Mucosa of rectum (tissue), 2 donors: Measurements from ENCODE around the gene NOX5.

Experiments
- H3K27ac ChIP-seq, 2 donors: one replicate each; pipeline ENCODE4 v1.7.0; 2013; ENCODE audit warnings: inconsistent platforms in 2 of 2, low read depth in 2 of 2, low read length in 2 of 2
- H3K27me3 ChIP-seq, 2 donors: one replicate each; pipeline ENCODE4 v1.7.0; 2013; ENCODE audit warnings: low read length in 2 of 2; ENCODE audit not compliant: control insufficient read depth in 2 of 2, insufficient read depth in 2 of 2
- H3K36me3 ChIP-seq, 2 donors: one replicate each; pipeline ENCODE4 v1.7.0; 2013; ENCODE audit warnings: low read length in 2 of 2; ENCODE audit not compliant: control insufficient read depth in 2 of 2, insufficient read depth in 2 of 2
- H3K4me1 ChIP-seq, 2 donors: one replicate each; pipeline ENCODE4 v1.7.0; 2013; ENCODE audit warnings: low read length in 2 of 2, mild to moderate bottlenecking in 1 of 2; ENCODE audit not compliant: control insufficient read depth in 2 of 2, insufficient read depth in 2 of 2
- H3K4me3 ChIP-seq, 2 donors: one replicate each; pipeline ENCODE4 v1.7.0; 2013; ENCODE audit warnings: low read length in 2 of 2
- H3K9ac ChIP-seq, 2 donors: one replicate each; pipeline ENCODE4 v1.7.0; 2013; ENCODE audit warnings: low read length in 2 of 2, low read depth in 1 of 2, mild to moderate bottlenecking in 1 of 2
- H3K9me3 ChIP-seq, 2 donors: one replicate each; pipeline ENCODE4 v1.7.0; 2013; ENCODE audit warnings: low read length in 2 of 2; ENCODE audit not compliant: control insufficient read depth in 2 of 2
- donor health status: healthy.
- donor health status: Normal muscosa, but diverticular disease.

The NOX5 gene

DNA sequence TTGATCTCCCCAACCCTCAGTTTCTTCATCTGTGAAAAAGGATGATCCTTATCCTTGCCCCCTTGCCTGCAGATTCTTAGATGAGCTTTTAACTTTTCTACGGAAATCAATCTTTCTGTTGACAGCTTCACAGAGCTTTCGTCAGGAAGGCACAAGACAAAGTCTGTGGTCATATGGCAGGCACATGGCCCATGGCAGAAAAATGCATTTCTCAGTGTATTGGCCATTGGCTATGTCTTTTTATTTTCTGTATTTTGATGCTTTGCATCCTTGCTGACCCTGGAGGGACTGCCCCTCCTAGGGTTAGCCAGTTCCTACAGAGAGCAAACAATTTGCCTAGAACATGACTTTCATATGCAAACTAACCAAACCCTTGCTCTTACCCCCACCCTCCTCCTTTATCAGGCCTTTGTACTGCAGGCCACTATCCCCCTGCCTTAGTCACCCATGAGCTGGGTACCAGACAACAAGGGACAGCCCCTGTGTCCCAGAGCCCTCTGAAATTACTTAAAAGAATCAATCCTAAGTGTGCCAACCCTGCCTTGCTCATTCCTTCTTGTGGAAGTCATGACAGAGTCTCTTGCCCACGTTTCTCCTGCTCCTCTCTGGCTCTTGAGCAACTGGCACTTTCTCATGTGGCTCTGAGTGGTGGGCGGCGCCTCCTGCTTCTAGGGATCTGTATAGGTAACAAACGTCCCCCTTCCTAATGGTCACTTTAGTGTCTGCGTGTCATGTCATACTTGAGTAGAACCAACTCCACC is 24.1 kb upstream of the NOX5 start:
- no peak overlapping the region for H3K27ac ChIP-seq
- no peaks in the 10 kb centered on the region for H3K9me3 ChIP-seq

DNA sequence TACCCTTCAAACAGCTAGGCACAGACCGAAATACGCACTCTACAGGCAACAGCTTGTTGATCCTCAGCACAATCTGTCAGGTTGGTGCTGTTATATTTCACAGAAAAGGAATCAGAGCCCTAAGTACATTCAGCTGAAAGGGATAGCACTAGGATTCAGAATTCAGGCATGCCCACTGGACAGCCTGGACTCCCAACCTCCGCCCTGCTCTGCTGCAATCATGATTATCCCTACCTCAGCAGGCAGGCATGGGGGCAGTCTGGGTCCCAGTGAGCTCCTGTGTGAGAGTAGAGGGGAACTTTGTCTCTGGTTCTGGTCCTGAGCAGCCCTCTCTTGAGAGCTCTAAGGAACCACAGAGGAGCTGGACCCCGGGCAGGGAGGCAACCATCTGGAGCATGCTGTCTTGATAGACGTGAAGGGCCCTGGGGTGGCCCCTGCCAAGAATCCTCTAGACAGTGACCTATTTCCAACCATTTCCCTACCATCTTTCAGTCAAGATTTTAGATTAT is 23.4 kb upstream of the NOX5 start:
- Histone ChIP-seq H3K36me3 (no peaks in the 10 kb centered on the region), H3K4me3 (no peak overlapping the region), H3K27me3 (no peaks in the 10 kb centered on the region), H3K9me3 (no peaks in the 10 kb centered on the region), H3K27ac (no peak overlapping the region), H3K9ac (no peak overlapping the region), H3K4me1 (no peaks in the 10 kb centered on the region)

More for the DNA sequence above, 24.1 kb upstream of the NOX5 start:
- no peaks in the 10 kb centered on the region for H3K4me1 ChIP-seq
- no peak overlapping the region for H3K9ac ChIP-seq
- H3K27me3 ChIP-seq, result no peaks in the 10 kb centered on the region
- H3K4me3 ChIP-seq, result no peak overlapping the region
- no peaks in the 10 kb centered on the region for H3K36me3 ChIP-seq

DNA sequence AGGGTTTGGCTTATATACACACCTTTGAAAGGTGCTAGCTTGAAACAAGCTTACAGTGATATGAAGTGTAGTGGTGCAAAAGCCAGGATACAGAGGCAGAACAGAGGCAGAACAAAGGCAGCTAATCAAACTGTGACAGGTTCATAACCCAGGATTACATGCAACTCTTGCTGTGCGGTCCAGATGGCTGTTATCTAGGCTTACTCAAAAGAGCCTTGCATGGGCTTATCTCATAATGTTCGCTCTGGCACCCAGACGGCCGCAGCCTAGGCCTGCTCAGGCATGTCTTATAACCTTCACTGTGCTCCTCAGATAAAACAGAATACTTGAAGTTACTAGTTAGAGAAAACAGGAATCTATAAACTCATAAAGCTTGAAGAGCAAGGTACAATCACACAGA is 22.8 kb upstream of the NOX5 start:
- Histone ChIP-seq H3K27ac (no peak overlapping the region), H3K9ac (no peak overlapping the region), H3K4me3 (no peak overlapping the region), H3K9me3 (no peaks in the 10 kb centered on the region), H3K4me1 (no peaks in the 10 kb centered on the region), H3K27me3 (no peaks in the 10 kb centered on the region), H3K36me3 (no peaks in the 10 kb centered on the region)

DNA sequence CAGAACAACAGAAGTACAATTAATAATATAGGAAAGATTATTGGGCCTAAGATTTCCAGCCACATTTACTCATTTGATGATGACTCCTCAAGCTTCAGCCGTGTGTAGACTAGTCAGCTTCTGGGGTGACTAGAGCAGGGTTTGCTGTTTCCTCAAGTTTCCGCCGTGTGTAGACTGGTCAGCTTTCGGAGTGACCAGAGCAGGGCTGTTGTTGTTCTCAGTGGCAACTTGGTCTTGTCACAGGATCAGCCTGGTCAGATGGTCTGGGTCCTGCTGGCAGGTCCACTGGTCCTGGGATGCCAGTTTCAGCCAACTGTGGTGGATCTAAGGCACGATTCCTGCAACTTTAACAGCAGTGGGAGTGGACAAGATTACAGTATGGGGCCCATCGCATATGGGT is 21.8 kb upstream of the NOX5 start:
- Histone ChIP-seq H3K4me3 (no peak overlapping the region), H3K9me3 (no peaks in the 10 kb centered on the region), H3K9ac (no peak overlapping the region), H3K27ac (no peak overlapping the region), H3K36me3 (no peaks in the 10 kb centered on the region), H3K27me3 (no peaks in the 10 kb centered on the region), H3K4me1 (no peaks in the 10 kb centered on the region)

GRCh38 chr15:68993276-68993675 is 21.2 kb upstream of the NOX5 start:
- Histone ChIP-seq H3K27ac (no peak overlapping the region), H3K27me3 (no peaks in the 10 kb centered on the region), H3K4me1 (no peaks in the 10 kb centered on the region), H3K9me3 (no peaks in the 10 kb centered on the region), H3K4me3 (no peak overlapping the region), H3K9ac (no peak overlapping the region), H3K36me3 (no peaks in the 10 kb centered on the region)

DNA sequence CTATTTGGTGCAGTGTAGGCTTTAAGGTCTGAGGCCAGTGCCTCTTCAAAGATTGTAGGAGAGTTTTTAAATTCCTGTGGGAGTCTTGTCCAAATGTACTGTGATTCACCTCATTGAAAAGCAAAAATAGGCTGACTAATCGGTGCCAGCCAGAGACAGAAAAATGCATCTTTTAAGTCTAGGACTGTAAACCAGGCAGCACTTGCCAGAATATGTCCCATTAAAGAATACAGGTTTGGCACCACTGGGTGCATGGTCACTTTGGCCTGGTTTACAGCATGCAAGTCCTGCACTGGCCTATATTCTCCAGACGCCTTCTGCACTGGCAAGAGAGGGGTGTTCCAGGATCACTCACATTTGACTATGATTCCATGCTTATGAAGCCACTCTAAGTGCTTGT is 20.3 kb upstream of the NOX5 start:
- H3K9ac ChIP-seq, result no peak overlapping the region
- no peaks in the 10 kb centered on the region for H3K4me1 ChIP-seq

DNA sequence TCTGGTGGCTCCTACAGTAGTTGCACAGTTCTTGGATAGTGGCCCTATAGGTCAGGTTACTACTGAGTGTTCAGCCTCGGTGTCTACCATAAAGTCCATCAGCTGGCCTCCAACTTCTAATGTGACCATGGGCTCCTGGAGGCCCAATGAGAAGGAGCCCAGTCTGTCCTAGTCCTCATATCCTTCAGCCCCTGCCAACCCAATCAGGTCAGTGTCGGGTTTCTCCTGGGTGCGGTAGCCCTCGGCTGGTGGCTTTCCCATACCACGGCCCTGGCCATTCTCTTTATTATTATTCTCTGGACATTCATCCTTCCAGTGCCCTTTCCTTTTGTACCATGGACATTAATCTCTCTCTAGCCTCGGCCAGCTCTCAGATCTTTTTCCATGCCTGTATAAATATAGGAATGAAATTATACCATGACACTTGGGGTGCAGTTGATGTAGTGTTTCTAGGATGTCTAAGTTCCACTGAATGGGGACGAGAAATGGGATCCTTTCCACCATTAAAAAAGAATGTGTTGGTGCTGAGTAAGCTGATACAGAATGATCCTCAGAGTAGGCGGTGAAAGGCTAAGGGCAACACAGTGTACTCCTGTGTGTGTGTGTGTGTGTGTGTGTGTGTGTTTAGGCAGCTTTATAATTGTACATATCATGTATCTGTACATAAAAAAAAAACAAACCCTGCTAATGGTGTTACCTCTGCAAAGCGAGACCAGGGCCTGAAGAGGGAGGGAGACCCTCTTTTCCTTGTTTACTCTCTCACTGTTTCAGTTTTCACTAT is 19.3 kb upstream of the NOX5 start:
- H3K4me1 ChIP-seq, result no peaks in the 10 kb centered on the region
- H3K36me3 ChIP-seq, result no peaks in the 10 kb centered on the region
- H3K27ac ChIP-seq, result no peak overlapping the region
- no peaks in the 10 kb centered on the region for H3K9me3 ChIP-seq
- H3K27me3 ChIP-seq, result peaks cover 0 to 2% of the 10 kb centered on the region in 2 donors
- no peak overlapping the region for H3K9ac ChIP-seq
- H3K4me3 ChIP-seq, result no peak overlapping the region

More for the DNA sequence above, 20.3 kb upstream of the NOX5 start:
- Histone ChIP-seq H3K36me3 (no peaks in the 10 kb centered on the region), H3K27ac (no peak overlapping the region), H3K9me3 (no peaks in the 10 kb centered on the region), H3K27me3 (no peaks in the 10 kb centered on the region), H3K4me3 (no peak overlapping the region)

GRCh38 chr15:68997050-68997449 is 17.4 kb upstream of the NOX5 start:
- no peak overlapping the region for H3K27ac ChIP-seq
- no peaks in the 10 kb centered on the region for H3K36me3 ChIP-seq
- H3K9me3 ChIP-seq, result no peaks in the 10 kb centered on the region
- H3K4me3 ChIP-seq, result no peak overlapping the region
- H3K27me3 ChIP-seq, result peaks cover 0 to 3% of the 10 kb centered on the region in 2 donors
- H3K4me1 ChIP-seq, result no peaks in the 10 kb centered on the region
- no peak overlapping the region for H3K9ac ChIP-seq

DNA sequence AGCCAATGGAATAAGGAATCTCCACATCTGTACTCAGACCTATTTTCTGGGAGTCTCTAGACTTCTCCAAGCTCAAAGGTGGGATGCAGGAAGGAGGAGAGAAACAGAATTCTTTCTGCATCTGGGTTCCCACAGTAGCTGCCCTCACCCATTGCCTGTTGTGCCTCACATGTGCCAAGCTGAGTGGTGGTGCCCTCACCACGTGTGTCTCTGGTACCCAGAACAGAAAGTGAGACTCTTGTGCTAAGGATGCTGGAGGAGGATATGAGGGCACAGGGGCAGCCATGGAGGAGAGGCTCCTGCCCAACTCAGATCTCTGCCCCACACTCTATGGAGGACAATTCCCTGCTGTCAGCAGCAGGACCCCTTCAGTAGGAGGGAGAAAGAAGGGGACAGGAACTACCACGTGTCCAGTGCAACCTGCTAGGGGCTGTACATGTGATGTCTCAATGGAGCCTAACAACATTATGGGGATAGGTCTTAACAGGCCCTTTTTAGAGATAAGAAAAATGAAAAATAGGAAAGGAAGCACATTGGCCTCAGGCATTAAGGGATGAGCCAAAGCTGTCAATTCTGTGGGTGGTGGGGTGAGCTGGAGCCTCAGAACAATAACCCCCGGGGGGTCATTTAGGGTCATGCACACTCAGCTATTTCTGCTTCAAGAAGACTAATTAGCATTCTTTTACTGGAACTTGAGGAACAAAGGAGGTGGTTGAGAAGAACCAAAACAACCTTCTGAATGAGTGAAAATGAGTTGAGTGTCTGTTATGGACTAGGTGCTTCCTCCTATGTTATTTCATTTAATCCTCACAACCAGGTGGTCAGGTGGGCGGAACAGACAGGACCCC is 16.3 kb upstream of the NOX5 start:
- H3K4me1 ChIP-seq, result no peaks in the 10 kb centered on the region
- H3K4me3 ChIP-seq, result no peak overlapping the region
- H3K27ac ChIP-seq, result no peak overlapping the region
- H3K9ac ChIP-seq, result no peak overlapping the region
- H3K36me3 ChIP-seq, result no peaks in the 10 kb centered on the region
- peaks cover 0 to 3% of the 10 kb centered on the region in 2 donors for H3K27me3 ChIP-seq
- H3K9me3 ChIP-seq, result no peaks in the 10 kb centered on the region
